GM12874 (cell line): ENCODE data around the gene GPR179.

ENCODE experiments used
- TF ChIP-seq, protein P1 (sequence below): IDR thresholded peaks from 2 replicates; pipeline ENCODE4 v1.5.1; 2011; ENCODE audit warnings: low read depth, mild to moderate bottlenecking, control low read depth, low read length, moderate library complexity; ENCODE audit not compliant: insufficient read depth

GPR179 gene

DNA sequence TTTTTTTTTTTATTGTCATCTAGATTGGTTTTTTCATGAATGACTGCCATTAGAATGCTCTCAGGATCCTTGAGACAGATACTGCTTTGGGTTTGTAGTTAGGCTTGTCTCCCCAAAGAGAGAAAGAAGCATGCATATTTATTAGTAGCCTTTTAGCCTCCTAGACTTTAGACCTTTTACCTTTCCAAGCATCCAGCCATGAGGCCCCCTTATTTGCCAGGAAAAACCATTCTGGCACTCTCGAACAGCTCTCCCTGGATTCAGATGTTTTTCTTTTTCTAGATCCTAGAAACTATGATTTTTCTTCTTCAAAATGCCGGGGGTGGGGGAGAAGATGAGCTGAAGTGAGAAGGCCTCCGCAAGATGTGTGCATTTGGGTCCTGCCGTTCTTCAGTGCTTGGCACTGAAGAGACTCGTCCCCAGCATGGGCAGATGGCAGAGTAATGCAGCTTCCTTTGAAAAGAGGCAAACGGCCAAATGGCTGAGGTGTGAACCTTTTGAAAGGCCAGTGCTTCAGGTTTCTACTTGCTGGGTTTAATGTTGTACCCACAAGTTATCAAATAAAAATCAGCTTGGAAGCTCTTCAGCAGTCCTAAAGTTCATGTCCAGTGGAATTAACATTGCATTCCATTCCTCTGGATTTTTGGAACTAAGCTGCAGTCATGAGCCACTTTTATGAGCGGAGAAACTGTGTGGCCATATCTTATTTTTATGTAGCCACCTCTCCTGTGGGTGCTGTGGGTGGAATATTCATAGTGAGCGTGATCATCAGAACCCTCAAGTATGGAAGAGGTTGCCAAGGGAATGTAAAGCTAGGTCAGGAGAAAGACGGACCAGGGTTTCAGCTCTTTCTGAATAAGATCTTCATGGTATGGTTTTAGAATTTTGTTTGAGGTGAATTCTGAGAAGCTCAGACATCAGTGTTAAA is 15.1 kb upstream of the GPR179 start:
- TF ChIP-seq, protein P1, sequence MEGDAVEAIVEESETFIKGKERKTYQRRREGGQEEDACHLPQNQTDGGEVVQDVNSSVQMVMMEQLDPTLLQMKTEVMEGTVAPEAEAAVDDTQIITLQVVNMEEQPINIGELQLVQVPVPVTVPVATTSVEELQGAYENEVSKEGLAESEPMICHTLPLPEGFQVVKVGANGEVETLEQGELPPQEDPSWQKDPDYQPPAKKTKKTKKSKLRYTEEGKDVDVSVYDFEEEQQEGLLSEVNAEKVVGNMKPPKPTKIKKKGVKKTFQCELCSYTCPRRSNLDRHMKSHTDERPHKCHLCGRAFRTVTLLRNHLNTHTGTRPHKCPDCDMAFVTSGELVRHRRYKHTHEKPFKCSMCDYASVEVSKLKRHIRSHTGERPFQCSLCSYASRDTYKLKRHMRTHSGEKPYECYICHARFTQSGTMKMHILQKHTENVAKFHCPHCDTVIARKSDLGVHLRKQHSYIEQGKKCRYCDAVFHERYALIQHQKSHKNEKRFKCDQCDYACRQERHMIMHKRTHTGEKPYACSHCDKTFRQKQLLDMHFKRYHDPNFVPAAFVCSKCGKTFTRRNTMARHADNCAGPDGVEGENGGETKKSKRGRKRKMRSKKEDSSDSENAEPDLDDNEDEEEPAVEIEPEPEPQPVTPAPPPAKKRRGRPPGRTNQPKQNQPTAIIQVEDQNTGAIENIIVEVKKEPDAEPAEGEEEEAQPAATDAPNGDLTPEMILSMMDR: no peak

DNA sequence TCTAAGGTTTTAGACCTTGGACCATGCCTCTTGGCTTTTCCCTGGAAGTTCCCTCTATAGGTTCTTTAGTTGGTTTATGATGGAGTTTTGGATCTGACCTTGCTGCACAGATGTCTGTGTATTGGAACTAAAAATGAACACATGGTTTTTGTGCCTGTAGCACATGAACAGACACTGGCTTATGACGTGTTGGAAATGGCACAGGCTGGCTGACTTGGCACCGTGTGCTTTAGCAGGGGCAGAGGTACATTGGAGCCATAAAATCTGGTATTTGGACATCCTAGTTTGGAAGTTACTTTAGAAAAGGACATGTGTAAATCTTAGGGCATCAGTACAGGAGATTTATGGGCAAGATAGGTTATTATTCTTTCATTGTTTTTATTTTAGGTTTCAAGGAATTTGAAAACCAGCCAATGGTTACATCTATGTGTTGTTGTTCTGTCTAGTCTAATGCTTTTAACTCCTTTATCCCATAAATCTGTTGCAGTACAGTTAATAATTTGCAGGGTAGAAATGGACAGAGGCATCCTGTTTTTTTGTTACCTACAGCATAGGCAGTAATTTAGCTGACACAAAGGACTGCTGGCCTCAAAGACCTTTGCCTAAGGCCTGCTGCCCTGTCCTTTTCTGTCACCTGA is 13.8 kb upstream of the GPR179 start:
- TF ChIP-seq, protein P1: no peak

DNA sequence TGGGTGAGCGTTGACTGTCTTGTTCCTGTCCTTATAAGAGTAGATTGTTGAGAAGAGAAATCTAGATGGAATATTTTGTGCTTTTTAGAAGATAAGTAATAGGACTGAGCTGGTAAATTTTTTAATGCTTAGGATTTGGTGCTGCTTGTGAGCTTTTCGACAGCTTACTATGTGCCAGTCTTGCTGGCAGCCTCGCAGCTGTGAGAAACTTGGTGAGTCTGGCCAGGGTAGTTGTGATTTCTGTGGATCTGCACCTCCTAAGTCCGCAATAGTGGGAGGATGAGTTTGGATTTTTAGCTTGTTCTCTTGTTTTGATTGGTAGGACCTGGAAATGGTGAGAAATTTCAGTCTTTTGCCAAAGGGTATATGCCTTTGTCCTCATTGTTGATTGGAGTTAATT is 11.5 kb upstream of the GPR179 start:
- TF ChIP-seq, protein P1: no peak

DNA sequence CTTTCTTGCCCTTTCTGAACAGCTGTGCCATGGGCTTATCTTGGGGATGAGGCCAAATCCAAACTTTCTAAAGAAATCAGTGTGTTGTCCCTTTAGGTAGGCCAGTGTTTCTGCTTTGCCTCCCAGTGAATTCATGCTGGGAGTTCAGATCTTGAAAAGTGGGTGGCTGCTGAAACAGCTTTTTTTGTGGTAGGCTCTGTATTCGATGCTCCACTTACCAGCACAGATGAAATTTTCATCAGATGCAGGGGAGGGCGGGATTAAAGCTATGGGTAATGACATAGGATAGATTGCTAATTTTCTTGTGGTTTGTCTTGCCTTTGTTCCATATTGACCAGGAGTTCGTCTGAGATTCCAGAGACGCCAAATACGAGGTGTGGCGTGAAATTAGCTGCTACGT is 10.7 kb upstream of the GPR179 start:
- TF ChIP-seq, protein P1: no peak

DNA sequence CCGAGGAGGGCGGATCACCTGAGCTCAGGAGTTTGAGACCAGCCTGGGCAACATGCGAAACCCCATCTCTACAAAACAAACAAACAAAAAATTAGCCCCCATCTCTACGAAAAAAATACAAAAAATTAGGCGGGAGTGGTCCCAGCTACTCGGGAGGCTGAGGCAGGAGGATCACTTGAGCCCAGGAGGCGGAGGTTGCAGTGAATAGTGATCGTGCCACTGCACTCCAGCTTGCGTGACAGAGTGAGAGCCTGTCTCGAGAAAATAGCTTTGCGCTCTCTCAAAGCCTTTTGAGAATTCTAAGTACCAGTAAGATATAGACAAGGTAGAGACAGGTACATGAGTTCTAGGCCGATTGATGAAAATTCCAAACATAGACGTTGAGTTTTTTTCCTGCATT is 9.9 kb upstream of the GPR179 start:
- TF ChIP-seq, protein P1: no peak

DNA sequence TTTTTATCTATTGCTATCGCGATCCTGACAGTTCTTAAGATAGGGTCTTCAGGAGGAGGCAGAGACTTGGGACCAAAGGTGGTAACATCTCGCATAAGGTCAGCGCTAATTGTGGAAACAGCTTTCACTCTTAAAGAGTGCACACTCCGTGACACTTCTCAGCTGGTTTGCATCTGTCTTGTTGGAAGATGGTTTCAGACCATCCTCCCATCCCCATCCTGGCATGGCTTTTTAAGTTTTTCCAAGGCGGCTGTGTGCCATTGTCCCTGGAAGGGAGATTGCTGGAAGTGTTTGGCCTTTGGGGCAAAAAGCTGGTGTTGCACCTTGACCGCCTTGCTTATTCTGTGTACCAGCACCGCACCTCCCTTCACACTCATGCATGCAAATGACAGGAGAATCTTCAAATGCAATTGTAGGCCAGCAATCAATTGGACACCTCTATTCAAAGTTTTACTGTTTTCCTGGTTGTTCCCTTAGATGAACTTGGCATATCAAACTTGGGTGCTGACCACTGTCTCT is 9.4 kb upstream of the GPR179 start:
- TF ChIP-seq, protein P1: no peak

DNA sequence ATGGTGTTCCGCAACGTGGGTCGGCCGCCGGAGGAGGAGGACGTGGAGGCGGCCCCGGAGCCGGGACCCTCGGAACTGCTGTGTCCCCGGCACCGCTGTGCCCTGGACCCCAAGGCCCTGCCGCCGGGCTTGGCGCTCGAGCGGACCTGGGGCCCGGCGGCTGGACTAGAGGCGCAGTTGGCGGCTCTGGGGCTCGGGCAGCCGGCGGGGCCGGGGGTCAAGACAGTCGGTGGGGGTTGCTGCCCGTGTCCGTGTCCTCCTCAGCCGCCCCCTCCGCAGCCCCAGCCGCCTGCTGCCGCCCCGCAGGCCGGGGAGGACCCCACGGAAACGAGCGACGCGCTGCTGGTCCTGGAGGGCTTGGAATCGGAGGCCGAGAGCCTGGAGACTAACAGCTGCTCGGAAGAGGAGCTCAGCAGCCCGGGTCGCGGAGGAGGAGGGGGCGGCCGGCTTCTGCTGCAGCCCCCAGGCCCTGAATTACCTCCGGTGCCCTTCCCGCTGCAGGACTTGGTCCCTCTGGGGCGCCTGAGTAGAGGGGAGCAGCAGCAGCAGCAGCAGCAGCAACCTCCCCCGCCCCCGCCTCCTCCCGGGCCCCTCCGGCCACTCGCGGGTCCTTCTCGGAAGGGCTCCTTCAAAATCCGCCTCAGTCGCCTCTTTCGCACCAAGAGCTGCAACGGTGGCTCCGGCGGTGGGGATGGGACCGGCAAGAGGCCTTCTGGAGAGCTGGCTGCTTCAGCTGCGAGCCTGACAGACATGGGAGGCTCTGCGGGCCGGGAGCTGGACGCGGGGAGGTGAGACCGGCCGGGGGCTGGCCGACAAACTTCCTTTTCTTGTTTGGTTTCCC is 8.7 kb upstream of the GPR179 start:
- TF ChIP-seq, protein P1: no peak
